T-helper 2 cell treated with Interferon-gamma antibody and Interleukin-4, amounts not matched to agents 5 μg/mL and 100 μg/mL, for 36 hours (primary cell): ENCODE data around the gene ATP2B3.
A peak's percentile ranks its signal among the peaks of the same experiment; 100 is the strongest.

Experiments used
- DNase-seq: peaks from one replicate; pipeline ENCODE4 v3.0.0; 2021; ENCODE audit warnings: low spot score
- H3K27ac Mint-ChIP-seq: one replicate; pipeline ENCODE4 v1.8.0; 2021; ENCODE audit warnings: mild to moderate bottlenecking, mixed read lengths
- H3K27me3 Mint-ChIP-seq: one replicate; pipeline ENCODE4 v1.8.0; 2021; ENCODE audit warnings: low read depth, mixed read lengths
- H3K36me3 Mint-ChIP-seq: one replicate; pipeline ENCODE4 v1.8.0; 2021; ENCODE audit warnings: low read depth, mixed read lengths
- H3K4me1 Mint-ChIP-seq: one replicate; pipeline ENCODE4 v1.8.0; 2021; ENCODE audit warnings: low read depth, mixed read lengths
- H3K4me3 Mint-ChIP-seq: one replicate; pipeline ENCODE4 v1.8.0; 2022; ENCODE audit warnings: mild to moderate bottlenecking, moderate library complexity, mixed read lengths
- H3K9me3 Mint-ChIP-seq: one replicate; pipeline ENCODE4 v1.8.0; 2021; ENCODE audit warnings: mixed read lengths

Gene ATP2B3

GRCh38 chrX:153522259-153522658, 4.8 kb downstream of the ATP2B3 start:
- no peaks in the 10 kb centered on the region for H3K4me1 Mint-ChIP-seq

GRCh38 chrX:153523269-153523668, 5.8 kb downstream of the ATP2B3 start:
- Mint-ChIP-seq H3K36me3 (no peaks in the 10 kb centered on the region), H3K9me3 (no peaks in the 10 kb centered on the region), H3K27ac (no peak overlapping the region), H3K27me3 (peaks cover 10% of the 10 kb centered on the region), H3K4me3 (no peak overlapping the region), H3K4me1 (no peaks in the 10 kb centered on the region)
- no peak for DNase-seq

More at GRCh38 chrX:153522259-153522658, 4.8 kb downstream of the ATP2B3 start:
- Mint-ChIP-seq H3K36me3 (no peaks in the 10 kb centered on the region), H3K9me3 (no peaks in the 10 kb centered on the region), H3K27ac (no peak overlapping the region), H3K4me3 (no peak overlapping the region), H3K27me3 (peaks cover 12% of the 10 kb centered on the region)
- no peak for DNase-seq

- H3K36me3 Mint-ChIP-seq: no peaks in the 10 kb centered on the region
- peaks cover 2% of the 10 kb centered on the region for H3K27me3 Mint-ChIP-seq
- no peak for DNase-seq
- no peak overlapping the region for H3K27ac Mint-ChIP-seq
- H3K9me3 Mint-ChIP-seq: no peaks in the 10 kb centered on the region
- H3K4me3 Mint-ChIP-seq: no peak overlapping the region
- no peaks in the 10 kb centered on the region for H3K4me1 Mint-ChIP-seq
Measured at GRCh38 chrX:153524234-153524633, 6.8 kb downstream of the ATP2B3 start.

GRCh38 chrX:153525451-153525850, 8.0 kb downstream of the ATP2B3 start:
- no peaks in the 10 kb centered on the region for H3K36me3 Mint-ChIP-seq
- no peaks in the 10 kb centered on the region for H3K27me3 Mint-ChIP-seq
- H3K4me3 Mint-ChIP-seq: no peak overlapping the region
- no peaks in the 10 kb centered on the region for H3K9me3 Mint-ChIP-seq
- no peak for DNase-seq
- no peaks in the 10 kb centered on the region for H3K4me1 Mint-ChIP-seq
- H3K27ac Mint-ChIP-seq: no peak overlapping the region

- Mint-ChIP-seq H3K9me3 (no peaks in the 10 kb centered on the region), H3K4me3 (no peak overlapping the region), H3K4me1 (no peaks in the 10 kb centered on the region), H3K36me3 (no peaks in the 10 kb centered on the region), H3K27me3 (no peaks in the 10 kb centered on the region), H3K27ac (no peak overlapping the region)
- no peak for DNase-seq
Measured at GRCh38 chrX:153526042-153526441, 8.6 kb downstream of the ATP2B3 start.

GRCh38 chrX:153526801-153527200, 9.4 kb downstream of the ATP2B3 start:
- Mint-ChIP-seq H3K27me3 (no peaks in the 10 kb centered on the region), H3K27ac (no peak overlapping the region), H3K9me3 (no peaks in the 10 kb centered on the region), H3K36me3 (no peaks in the 10 kb centered on the region), H3K4me3 (no peak overlapping the region), H3K4me1 (no peaks in the 10 kb centered on the region)
- no peak for DNase-seq

- Mint-ChIP-seq H3K9me3 (no peaks in the 10 kb centered on the region), H3K36me3 (no peaks in the 10 kb centered on the region), H3K4me3 (no peak overlapping the region), H3K4me1 (no peaks in the 10 kb centered on the region), H3K27ac (no peak overlapping the region), H3K27me3 (no peaks in the 10 kb centered on the region)
- no peak for DNase-seq
Measured at GRCh38 chrX:153527208-153527607, 9.8 kb downstream of the ATP2B3 start.

- Mint-ChIP-seq H3K4me3 (no peak overlapping the region), H3K27me3 (no peaks in the 10 kb centered on the region), H3K9me3 (no peaks in the 10 kb centered on the region), H3K4me1 (no peaks in the 10 kb centered on the region), H3K36me3 (no peaks in the 10 kb centered on the region), H3K27ac (no peak overlapping the region)
- DNase-seq: no peak
Measured at GRCh38 chrX:153530411-153531129, 13.1 kb downstream of the ATP2B3 start.

- no peaks in the 10 kb centered on the region for H3K27me3 Mint-ChIP-seq
- no peaks in the 10 kb centered on the region for H3K9me3 Mint-ChIP-seq
- no peaks in the 10 kb centered on the region for H3K4me1 Mint-ChIP-seq
- H3K27ac Mint-ChIP-seq: no peak overlapping the region
- no peak overlapping the region for H3K4me3 Mint-ChIP-seq
- no peaks in the 10 kb centered on the region for H3K36me3 Mint-ChIP-seq
- no peak for DNase-seq
Measured at GRCh38 chrX:153533091-153533490, 15.6 kb downstream of the ATP2B3 start.

- no peaks in the 10 kb centered on the region for H3K4me1 Mint-ChIP-seq
- no peak overlapping the region for H3K4me3 Mint-ChIP-seq
- DNase-seq: no peak
- no peaks in the 10 kb centered on the region for H3K36me3 Mint-ChIP-seq
- no peaks in the 10 kb centered on the region for H3K9me3 Mint-ChIP-seq
- no peak overlapping the region for H3K27ac Mint-ChIP-seq
- H3K27me3 Mint-ChIP-seq: no peaks in the 10 kb centered on the region
Measured at GRCh38 chrX:153537080-153537479, 19.6 kb downstream of the ATP2B3 start.

- Mint-ChIP-seq H3K36me3 (no peaks in the 10 kb centered on the region), H3K4me1 (no peaks in the 10 kb centered on the region), H3K4me3 (no peak overlapping the region), H3K27me3 (no peaks in the 10 kb centered on the region), H3K9me3 (no peaks in the 10 kb centered on the region), H3K27ac (no peak overlapping the region)
- DNase-seq: no peak
Measured at GRCh38 chrX:153537526-153538295, 20.3 kb downstream of the ATP2B3 start.

GRCh38 chrX:153538424-153538823, 21.0 kb downstream of the ATP2B3 start:
- Mint-ChIP-seq H3K4me3 (no peak overlapping the region), H3K4me1 (no peaks in the 10 kb centered on the region), H3K27me3 (no peaks in the 10 kb centered on the region), H3K27ac (no peak overlapping the region), H3K36me3 (no peaks in the 10 kb centered on the region), H3K9me3 (no peaks in the 10 kb centered on the region)
- no peak for DNase-seq

GRCh38 chrX:153539171-153539978, 21.9 kb downstream of the ATP2B3 start:
- DNase-seq: peak; percentile 17
- no peak overlapping the region for H3K4me3 Mint-ChIP-seq
- H3K4me1 Mint-ChIP-seq: no peaks in the 10 kb centered on the region
- no peaks in the 10 kb centered on the region for H3K36me3 Mint-ChIP-seq
- H3K27me3 Mint-ChIP-seq: no peaks in the 10 kb centered on the region
- H3K27ac Mint-ChIP-seq: no peak overlapping the region
- no peaks in the 10 kb centered on the region for H3K9me3 Mint-ChIP-seq

- H3K4me3 Mint-ChIP-seq: no peak overlapping the region
- H3K27me3 Mint-ChIP-seq: no peaks in the 10 kb centered on the region
- H3K27ac Mint-ChIP-seq: no peak overlapping the region
- H3K36me3 Mint-ChIP-seq: no peaks in the 10 kb centered on the region
- no peak for DNase-seq
- no peaks in the 10 kb centered on the region for H3K4me1 Mint-ChIP-seq
- no peaks in the 10 kb centered on the region for H3K9me3 Mint-ChIP-seq
Measured at GRCh38 chrX:153539979-153540358, 22.5 kb downstream of the ATP2B3 start.
